HepG2 (cell line): ENCODE measurements around the gene GGA1. TPM values are rescaled to one million over a fixed set of nuclear protein-coding genes. Genes with fewer than 3 reads are reported as not detected.

Experiments
- ASH2L ChIP-seq: fragments of 300-600, 200-600 bp; sonication (generic); IDR thresholded peaks from 2 replicates; pipeline ENCODE4 v1.7.0; 2017; ENCODE audit warnings: low read depth, mild to moderate bottlenecking, moderate library complexity, mixed read lengths, low read length; ENCODE audit not compliant: insufficient read length
- CBX2 ChIP-seq, 2 experiments: fragments of 200-600 bp in 1 of 2; sonication (generic); formaldehyde crosslinking in 1 of 2; IDR thresholded peaks; 2 replicates each; pipeline versions ENCODE4 v1.7.0 to v1.8.1; 2018 to 2022; ENCODE audit warnings: low read depth in 2 of 2, low read length in 1 of 2, mild to moderate bottlenecking in 1 of 2, missing genetic modification reagents in 1 of 2
- GATAD1 ChIP-seq: IDR thresholded peaks from 2 replicates; pipeline ENCODE4 v1.6.1; 2016; ENCODE audit warnings: missing genetic modification reagents, missing compliant biosample characterization
- HMG20B ChIP-seq: conservative IDR thresholded peaks from 2 replicates; pipeline ENCODE4 v1.6.1; 2016; ENCODE audit warnings: missing genetic modification reagents, missing compliant biosample characterization
- MLXIP ChIP-seq: sonication (generic); formaldehyde crosslinking; IDR thresholded peaks from 2 replicates; pipeline ENCODE4 v1.9.0; 2021; ENCODE audit warnings: missing genetic modification reagents, borderline replicate concordance
- MTA3 ChIP-seq: sonication (generic); formaldehyde crosslinking; IDR thresholded peaks from 2 replicates; pipeline ENCODE4 v1.4.0; 2020; ENCODE audit warnings: missing genetic modification reagents
- NONO ChIP-seq, 2 experiments: fragments of 450-650 bp in 1 of 2; sonication (generic) in 1 of 2; formaldehyde crosslinking in 1 of 2; IDR thresholded peaks in 1 of 2; conservative IDR thresholded peaks in 1 of 2; 2 replicates each; pipeline versions ENCODE4 v1.6.1 to v1.8.0; 2017 to 2022; ENCODE audit warnings: mild to moderate bottlenecking in 1 of 2, missing genetic modification reagents in 1 of 2, moderate library complexity in 1 of 2
- PITX1 ChIP-seq: sonication (generic); formaldehyde crosslinking; IDR thresholded peaks from 2 replicates; pipeline ENCODE4 v1.5.1; 2020; ENCODE audit warnings: mild to moderate bottlenecking, missing genetic modification reagents
- RAD51 ChIP-seq: fragments of 450-650 bp; IDR thresholded peaks from 2 replicates; pipeline ENCODE4 v1.6.1; 2016; ENCODE audit warnings: borderline replicate concordance
- RBAK ChIP-seq: sonication (generic); formaldehyde crosslinking; IDR thresholded peaks from 2 replicates; pipeline ENCODE4 v1.5.1; 2020; ENCODE audit warnings: mild to moderate bottlenecking, missing genetic modification reagents
- SIN3A ChIP-seq: IDR thresholded peaks from 2 replicates; pipeline ENCODE4 v1.6.1; 2011; ENCODE audit warnings: low read depth, mild to moderate bottlenecking, control low read depth, low read length, borderline replicate concordance
- ZBTB10 ChIP-seq: sonication (generic); formaldehyde crosslinking; IDR thresholded peaks from 2 replicates; pipeline ENCODE4 v1.4.0; 2020; ENCODE audit warnings: missing genetic modification reagents, borderline replicate concordance
- ZNF143 ChIP-seq: sonication (generic); formaldehyde crosslinking; IDR thresholded peaks from 2 replicates; pipeline ENCODE4 v1.4.0; 2020; ENCODE audit warnings: missing genetic modification reagents
- ZNF260 ChIP-seq: sonication (generic); formaldehyde crosslinking; IDR thresholded peaks from 2 replicates; pipeline ENCODE4 v1.4.0; 2020; ENCODE audit warnings: missing genetic modification reagents, low read depth, mild to moderate bottlenecking, borderline replicate concordance
- ZNF468 ChIP-seq: sonication (generic); formaldehyde crosslinking; IDR thresholded peaks from 2 replicates; pipeline ENCODE4 v1.8.0; 2022; ENCODE audit warnings: mild to moderate bottlenecking, moderate library complexity, missing genetic modification reagents
- ZNF496 ChIP-seq: sonication (generic); formaldehyde crosslinking; IDR thresholded peaks from 2 replicates; pipeline ENCODE4 v1.8.1; 2023; ENCODE audit warnings: mild to moderate bottlenecking, moderate library complexity, missing genetic modification reagents; ENCODE audit not compliant: insufficient replicate concordance
- ZNF710 ChIP-seq: sonication (generic); formaldehyde crosslinking; IDR thresholded peaks from 2 replicates; pipeline ENCODE4 v1.5.0; 2020; ENCODE audit warnings: mild to moderate bottlenecking, missing genetic modification reagents, borderline replicate concordance
- ZSCAN29 ChIP-seq: sonication (generic); formaldehyde crosslinking; conservative IDR thresholded peaks from 2 replicates; pipeline ENCODE4 v1.4.0; 2020; ENCODE audit warnings: mild to moderate bottlenecking, missing genetic modification reagents
- polyA plus RNA-seq, 8 experiments: library from polyadenylated mRNA; depleted of rRNA in 3 of 8; stranded (reverse) in 7 of 8; unstranded in 1 of 8; fragments of >200 nt; fragmentation: Illumina TruSeq in 4 of 8; extraction: Trizol in 4 of 8; gene quantifications; 2 replicates each; pipeline versions ENCODE4 v1.2.1 to v1.2.3, GENCODE V29; 2011 to 2016; ENCODE audit warnings: low read depth in 4 of 8, missing spikeins in 1 of 8, mixed read lengths in 1 of 8; ENCODE audit not compliant: insufficient read depth in 1 of 8
- total RNA-seq, 5 experiments: library from RNA; depleted of rRNA; stranded (reverse); fragments of >200 nt; fragmentation: Illumina TruSeq; extraction: Trizol; gene quantifications; 2 replicates each; pipeline ENCODE4 v1.2.3, GENCODE V29; 2016; ENCODE audit warnings: low read depth in 1 of 5
- TF ChIP-seq, protein P1 (sequence below): IDR thresholded peaks from 2 replicates; pipeline ENCODE4 v1.6.1; 2018; ENCODE audit warnings: missing genetic modification reagents, mild to moderate bottlenecking, missing compliant biosample characterization

Gene GGA1
- total and polyA plus RNA-seq, 2 of the 13 experiments (the other 11 are each of a cell fraction or from before 2014, with no cell fraction given), result 29.1 to 87.2 TPM

DNA sequence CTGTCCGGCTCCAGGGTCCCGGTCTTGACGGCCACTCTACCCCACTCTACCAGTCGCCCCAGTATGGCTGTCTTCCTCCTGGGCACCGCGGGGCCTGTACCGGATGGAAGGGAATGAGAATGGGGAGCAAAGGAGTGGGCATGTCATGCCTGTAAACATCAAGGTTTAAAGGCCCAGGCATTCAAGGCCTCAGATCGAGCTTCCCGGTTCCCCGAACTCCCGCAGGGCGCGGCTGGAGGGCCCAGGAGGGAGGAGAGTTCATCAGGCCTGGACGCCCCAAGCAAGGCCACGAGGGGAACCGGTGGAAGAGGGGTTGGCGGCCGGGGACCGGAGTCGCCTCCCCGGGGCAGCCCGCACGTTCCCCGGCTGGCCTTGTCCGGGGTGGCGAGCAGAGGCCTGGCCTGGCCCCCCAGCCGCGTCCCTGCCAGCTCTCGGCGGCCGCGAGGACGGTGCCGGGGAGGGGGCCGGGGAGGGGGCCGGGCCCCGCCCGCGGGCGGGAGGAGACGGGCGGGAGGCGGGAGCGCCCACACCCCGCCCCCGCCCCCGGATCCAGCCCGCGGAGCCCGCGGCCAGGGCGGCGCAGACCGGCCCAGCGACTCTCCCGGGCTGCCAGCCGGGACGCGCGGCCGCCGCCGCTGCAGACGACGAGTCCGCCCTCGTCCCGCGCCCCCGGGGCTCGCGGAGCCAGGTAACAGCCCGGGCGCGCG lies 48.6 kb upstream of the GGA1 start, which contains the start of gene CDC42EP1 (continued):
- TF ChIP-seq RAD51 (no peak), HMG20B (CRISPR knock-in tag) (no peak), MLXIP (CRISPR knock-in tag) (no peak), ZSCAN29 (CRISPR knock-in tag) (no peak), ASH2L (no peak), ZNF143 (CRISPR knock-in tag) (no peak), ZBTB10 (CRISPR knock-in tag) (no peak; the same call in 1 of the 2 replicates), PITX1 (CRISPR knock-in tag) (peak; percentile 17; the same call in 1 of the 2 replicates), MTA3 (CRISPR knock-in tag) (no peak), ZNF710 (CRISPR knock-in tag) (peak; percentile 60; the same call in 1 of the 2 replicates), ZNF496 (CRISPR knock-in tag) (no peak), NONO (IDR thresholded peaks at IDR 0.05) (no peak), NONO (CRISPR knock-in tag; conservative IDR thresholded peaks at IDR 0.05) (peak; percentile 68; the same call in 1 of the 2 replicates), ZNF468 (peak; percentile 54; the same call in 1 of the 2 replicates), RBAK (no peak), CBX2 (IDR thresholded peaks at IDR 0.05; ENCODE audit: low read depth, low read length) (no peak), CBX2 (CRISPR knock-in tag; IDR thresholded peaks at IDR 0.05; ENCODE audit: low read depth) (no peak), SIN3A (no peak), ZNF260 (CRISPR knock-in tag) (no peak), GATAD1 (CRISPR knock-in tag) (no peak; the same call in 1 of the 2 replicates)
- TF ChIP-seq, protein P1, sequence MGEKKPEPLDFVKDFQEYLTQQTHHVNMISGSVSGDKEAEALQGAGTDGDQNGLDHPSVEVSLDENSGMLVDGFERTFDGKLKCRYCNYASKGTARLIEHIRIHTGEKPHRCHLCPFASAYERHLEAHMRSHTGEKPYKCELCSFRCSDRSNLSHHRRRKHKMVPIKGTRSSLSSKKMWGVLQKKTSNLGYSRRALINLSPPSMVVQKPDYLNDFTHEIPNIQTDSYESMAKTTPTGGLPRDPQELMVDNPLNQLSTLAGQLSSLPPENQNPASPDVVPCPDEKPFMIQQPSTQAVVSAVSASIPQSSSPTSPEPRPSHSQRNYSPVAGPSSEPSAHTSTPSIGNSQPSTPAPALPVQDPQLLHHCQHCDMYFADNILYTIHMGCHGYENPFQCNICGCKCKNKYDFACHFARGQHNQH (CRISPR knock-in tag), result no peak; the same call in 1 of the 2 replicates
